ENCODE results near the gene ARMC3.

GRCh38 chr10:22897371-22897770 is 30.5 kb upstream of the ARMC3 start:
- TF ChIP-seq CTCF (IDR thresholded peaks at IDR 0.05) (no peak), POLR2AphosphoS5 (IDR thresholded peaks at IDR 0.05) (no peak)
